Measurements from ENCODE around the gene SLC16A3. TPM values are rescaled to one million over a fixed set of nuclear protein-coding genes. Genes with fewer than 3 reads are reported as not detected.
"Not testable (repeated sequence)": the region's sequence is repeated elsewhere in the genome, so short reads cannot be mapped to it uniquely, and the experiment has no call there.

SLC16A3 gene
- total RNA-seq, 2 experiments from 2014 or later = 97.4 to 99.7 TPM

GRCh38 chr17:82210655-82211054, 18.2 kb upstream of the SLC16A3 start:
- H3K9me3 Mint-ChIP-seq; POLR2A ChIA-PET; H3K36me3 Mint-ChIP-seq; H3K27me3 Mint-ChIP-seq; H3K4me3 Mint-ChIP-seq; intact Hi-C loops (cut with micrococcal nuclease); H3K27ac Mint-ChIP-seq; DNase-seq: not testable (repeated sequence)
- CTCF ChIA-PET = interaction anchor here (0.5 kb wide), 1 partner anchor 107 kb away, joined by 3 read pairs; the partner anchor contains the start of gene CD7
- H3K4me1 Mint-ChIP-seq (ENCODE audit: low read depth) = peaks cover 38% of the 10 kb centered on the region

- H3K27me3 Mint-ChIP-seq = no peaks in the 10 kb centered on the region
- H3K36me3 Mint-ChIP-seq = peaks cover 1% of the 10 kb centered on the region
- CTCF ChIA-PET = interaction anchor here (2.1 kb wide), 1 partner anchor 24 kb away, joined by 5 read pairs; no protein-coding TSS in a partner anchor
- H3K4me3 Mint-ChIP-seq = peak within 1 kb of the TSS; percentile 74
- POLR2A ChIA-PET = interaction anchor here (1.1 to 1.6 kb wide), 4 partner anchors 16 to 90 kb away, joined by 3 to 6 read pairs (median 4); partner anchors contain the start of gene SLC16A3
- intact Hi-C loops (cut with micrococcal nuclease) = no loop called here
- DNase-seq = peak; percentile 83
- H3K9me3 Mint-ChIP-seq = no peaks in the 10 kb centered on the region
- peaks cover 39% of the 10 kb centered on the region for H3K4me1 Mint-ChIP-seq (ENCODE audit: low read depth)
- H3K27ac Mint-ChIP-seq = peak within 1 kb of the TSS; percentile 84
Observed at GRCh38 chr17:82212331-82213250, 16.3 kb upstream of the SLC16A3 start, which contains the start of gene CCDC57. Gene CCDC57 (minus strand): TSS chr17:82212842. CDS start chr17:82201944, 10,898 bp downstream.

DNA sequence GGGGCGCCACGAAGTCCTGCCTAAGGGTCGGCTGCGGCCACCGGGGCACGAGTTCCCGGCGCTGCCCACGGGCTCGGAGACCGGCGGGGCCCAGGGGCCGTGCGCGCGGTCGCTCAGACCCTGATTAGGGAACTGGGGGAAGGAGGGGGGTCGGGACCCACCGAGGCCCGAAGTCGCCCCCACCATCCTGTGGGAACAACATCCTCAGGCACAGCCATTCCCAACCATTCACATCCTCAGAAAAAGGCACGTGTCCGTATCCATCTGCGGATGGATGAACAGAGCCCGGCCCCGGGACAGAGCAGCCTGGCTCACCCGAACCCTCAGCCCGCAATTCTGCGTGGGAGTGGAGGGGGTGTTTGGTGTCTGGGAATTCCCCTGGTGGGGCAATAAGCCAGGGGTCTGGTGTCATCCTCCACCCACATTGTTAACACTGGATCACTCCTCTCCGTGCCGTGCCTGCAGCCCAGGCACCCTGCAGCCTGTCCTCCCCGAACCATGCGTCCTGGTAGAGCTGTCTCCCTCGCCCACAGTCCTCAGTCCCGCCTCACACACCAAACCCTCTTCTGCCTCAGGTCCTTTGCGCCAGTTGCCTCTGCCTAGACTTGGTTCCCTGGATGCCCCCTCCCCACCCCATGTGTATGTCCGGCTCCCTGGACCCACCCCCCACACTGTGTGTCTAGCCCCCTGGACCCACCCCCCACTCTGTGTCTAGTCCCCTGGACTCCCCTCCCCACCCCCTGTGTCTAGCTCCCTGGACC, 15.4 kb upstream of the SLC16A3 start:
- Mint-ChIP-seq H3K36me3 (no peaks in the 10 kb centered on the region), H3K27ac (peak overlapping the region; percentile 84), H3K27me3 (no peaks in the 10 kb centered on the region), H3K4me1 (ENCODE audit: low read depth) (peaks cover 37% of the 10 kb centered on the region), H3K4me3 (peak overlapping the region; percentile 74), H3K9me3 (no peaks in the 10 kb centered on the region)
- intact Hi-C loops (cut with micrococcal nuclease) = no loop called here
- peak; percentile 81 for DNase-seq
- ChIA-PET POLR2A (interaction anchor here (1.2 to 1.6 kb wide), 3 partner anchors 15 to 89 kb away, joined by 3 to 6 read pairs (median 3); partner anchors contain the start of gene SLC16A3), CTCF (interaction anchor here (0.7 to 2.1 kb wide), 3 partner anchors 7 to 23 kb away, joined by 3 to 5 read pairs (median 3); no protein-coding TSS in a partner anchor)

DNA sequence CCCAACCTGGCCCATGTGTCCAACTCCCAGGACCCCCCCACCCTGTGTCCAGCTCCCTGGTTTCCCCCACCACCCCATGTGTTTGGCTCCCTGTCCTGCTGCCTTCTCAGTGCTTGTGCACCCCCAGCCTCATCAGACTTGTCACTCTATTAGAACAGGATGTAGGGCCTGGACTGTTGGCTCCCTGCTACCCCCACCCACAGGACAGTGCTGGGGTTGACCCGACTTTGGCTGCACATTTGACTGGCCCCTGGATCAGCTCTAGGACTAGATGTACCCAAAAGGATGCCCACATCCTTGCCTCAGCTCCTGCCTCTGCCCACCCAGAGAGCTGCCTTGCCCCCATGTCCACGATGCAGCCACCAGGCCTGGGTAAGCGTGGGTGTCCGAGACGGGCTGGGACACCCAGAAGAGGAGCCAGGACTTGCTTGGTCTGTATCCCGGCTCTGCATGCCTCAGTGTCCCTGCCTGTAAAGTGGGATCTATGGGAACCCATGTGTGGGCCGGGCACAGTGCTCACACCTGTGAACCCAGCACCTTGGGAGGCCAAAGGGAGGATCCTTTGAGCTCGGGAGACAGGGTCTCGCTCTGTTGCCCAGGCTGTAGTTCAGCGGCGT, 14.7 kb upstream of the SLC16A3 start:
- ChIA-PET CTCF (interaction anchor here (0.7 to 1.0 kb wide), 2 partner anchors 8 to 22 kb away, joined by 3 read pairs; no protein-coding TSS in a partner anchor), POLR2A (interaction anchor here (0.5 to 1.6 kb wide), 5 partner anchors 12 to 89 kb away, joined by 3 to 6 read pairs (median 3); partner anchors contain the start of gene SLC16A3)
- intact Hi-C loops (cut with micrococcal nuclease) = no loop called here
- no peaks in the 10 kb centered on the region for H3K9me3 Mint-ChIP-seq
- peaks cover 37% of the 10 kb centered on the region for H3K4me1 Mint-ChIP-seq (ENCODE audit: low read depth)
- no peak for DNase-seq
- H3K27ac Mint-ChIP-seq = peak overlapping the region; percentile 51
- peak overlapping the region; percentile 13 for H3K4me3 Mint-ChIP-seq
- H3K27me3 Mint-ChIP-seq = no peaks in the 10 kb centered on the region
- no peaks in the 10 kb centered on the region for H3K36me3 Mint-ChIP-seq

- CTCF ChIA-PET = interaction anchor here (1.2 to 1.3 kb wide), 2 partner anchors 9 to 21 kb away, joined by 5 to 7 read pairs; no protein-coding TSS in a partner anchor
- peak overlapping the region; percentile 67 for H3K27ac Mint-ChIP-seq
- no peaks in the 10 kb centered on the region for H3K9me3 Mint-ChIP-seq
- no peaks in the 10 kb centered on the region for H3K36me3 Mint-ChIP-seq
- POLR2A ChIA-PET = interaction anchor here (0.9 to 1.5 kb wide), 3 partner anchors 9 to 83 kb away, joined by 3 to 5 read pairs (median 4); no protein-coding TSS in a partner anchor
- no peaks in the 10 kb centered on the region for H3K27me3 Mint-ChIP-seq
- H3K4me3 Mint-ChIP-seq = peak overlapping the region; percentile 23
- intact Hi-C loops (cut with micrococcal nuclease) = no loop called here
- DNase-seq = no peak
- H3K4me1 Mint-ChIP-seq (ENCODE audit: low read depth) = peaks cover 33% of the 10 kb centered on the region
Observed at GRCh38 chr17:82215095-82215971, 13.5 kb upstream of the SLC16A3 start.

- Mint-ChIP-seq H3K36me3 (no peaks in the 10 kb centered on the region), H3K4me3 (no peak overlapping the region), H3K9me3 (no peaks in the 10 kb centered on the region), H3K27ac (peak overlapping the region; percentile 76), H3K4me1 (ENCODE audit: low read depth) (peaks cover 33% of the 10 kb centered on the region), H3K27me3 (no peaks in the 10 kb centered on the region)
- no peak for DNase-seq
- ChIA-PET CTCF (interaction anchor here (1.2 to 1.3 kb wide), 2 partner anchors 10 to 20 kb away, joined by 5 to 7 read pairs; no protein-coding TSS in a partner anchor), POLR2A (interaction anchor here (0.9 to 1.5 kb wide), 2 partner anchors 10 to 12 kb away, joined by 4 to 5 read pairs; no protein-coding TSS in a partner anchor)
- intact Hi-C loops (cut with micrococcal nuclease) = loop anchor here (1.0 kb wide), 1 partner anchor 11 kb away; no protein-coding TSS in a partner anchor
Observed at GRCh38 chr17:82215972-82216300, 12.9 kb upstream of the SLC16A3 start.

DNA sequence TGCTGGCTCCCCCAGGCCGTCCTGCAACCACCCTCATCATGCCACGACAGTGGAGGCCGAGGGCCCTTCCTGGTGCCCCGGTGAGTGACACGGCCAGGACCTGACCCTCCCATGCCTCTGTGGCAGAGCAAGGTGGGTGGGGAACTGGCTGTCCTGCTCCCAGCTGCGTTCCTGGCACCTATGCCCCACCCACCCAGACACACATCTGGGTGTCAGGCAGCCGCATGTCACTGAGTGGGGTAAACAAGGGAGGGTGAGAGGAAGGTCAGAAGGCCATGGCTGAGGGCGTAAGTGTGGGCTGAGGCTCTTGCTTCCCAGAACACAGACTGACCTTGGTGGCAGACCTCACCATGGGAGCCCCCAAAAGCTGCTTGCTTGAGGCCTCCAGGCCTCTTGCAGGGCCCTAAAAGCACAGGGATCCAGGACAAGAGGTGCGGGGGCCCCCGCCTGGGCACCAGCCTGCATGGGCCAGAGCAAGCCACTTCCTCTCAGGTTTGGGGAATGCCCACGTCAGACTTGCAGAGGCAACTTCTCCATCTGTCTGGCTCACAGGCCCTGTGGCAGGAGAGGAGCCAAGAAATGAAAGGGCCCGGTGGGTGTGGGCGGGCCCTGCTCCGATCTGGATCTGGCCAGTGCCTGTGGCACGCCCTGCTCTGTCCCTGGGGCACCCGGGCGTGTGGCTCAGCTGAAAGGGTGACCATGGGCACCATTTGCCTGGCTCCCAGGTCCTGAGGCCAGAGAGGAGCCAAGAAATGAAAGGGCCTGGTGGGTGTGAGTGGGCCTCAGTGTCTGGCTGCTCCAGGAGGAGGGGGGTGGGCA, 12.3 kb upstream of the SLC16A3 start:
- H3K9me3 Mint-ChIP-seq = no peaks in the 10 kb centered on the region
- intact Hi-C loops (cut with micrococcal nuclease) = loop anchor here (1.0 kb wide), 1 partner anchor 11 kb away; no protein-coding TSS in a partner anchor
- DNase-seq = peak; percentile 85
- H3K36me3 Mint-ChIP-seq = no peaks in the 10 kb centered on the region
- H3K27ac Mint-ChIP-seq = peak overlapping the region; percentile 76
- H3K4me1 Mint-ChIP-seq (ENCODE audit: low read depth) = peaks cover 33% of the 10 kb centered on the region
- H3K4me3 Mint-ChIP-seq = no peak overlapping the region
- POLR2A ChIA-PET = interaction anchor here (0.9 to 1.5 kb wide), 2 partner anchors 11 to 12 kb away, joined by 4 to 5 read pairs; no protein-coding TSS in a partner anchor
- CTCF ChIA-PET = interaction anchor here (1.3 kb wide), 1 partner anchor 10 kb away, joined by 7 read pairs; no protein-coding TSS in a partner anchor
- H3K27me3 Mint-ChIP-seq = no peaks in the 10 kb centered on the region

GRCh38 chr17:82217120-82217529, 11.7 kb upstream of the SLC16A3 start:
- Mint-ChIP-seq H3K9me3 (no peaks in the 10 kb centered on the region), H3K36me3 (no peaks in the 10 kb centered on the region), H3K27me3 (no peaks in the 10 kb centered on the region), H3K4me1 (ENCODE audit: low read depth) (peaks cover 29% of the 10 kb centered on the region), H3K27ac (peak overlapping the region; percentile 76), H3K4me3 (no peak overlapping the region)
- CTCF ChIA-PET = no interaction called here
- intact Hi-C loops (cut with micrococcal nuclease) = no loop called here
- POLR2A ChIA-PET = interaction anchor here (1.5 kb wide), 1 partner anchor 11 kb away, joined by 5 read pairs; no protein-coding TSS in a partner anchor
- no peak for DNase-seq

GRCh38 chr17:82217530-82218204, 11.2 kb upstream of the SLC16A3 start:
- CTCF ChIA-PET = no interaction called here

More at GRCh38 chr17:82217530-82218204, 11.2 kb upstream of the SLC16A3 start:
- Mint-ChIP-seq H3K36me3 (no peaks in the 10 kb centered on the region), H3K27me3 (no peaks in the 10 kb centered on the region), H3K4me1 (ENCODE audit: low read depth) (peaks cover 29% of the 10 kb centered on the region), H3K4me3 (no peak overlapping the region), H3K9me3 (no peaks in the 10 kb centered on the region), H3K27ac (no peak overlapping the region)
- POLR2A ChIA-PET = no interaction called here
- no peak for DNase-seq
- intact Hi-C loops (cut with micrococcal nuclease) = no loop called here
